Stimulated activated CD4-positive, alpha-beta T cell treated with anti-CD3 and anti-CD28 coated beads, TNF-alpha, amount 100 ng/mL, for 4 hours (primary cell): Measurements from ENCODE around the gene GOLGA6B.
"Not testable (repeated sequence)": the region's sequence is repeated elsewhere in the genome, so short reads cannot be mapped to it uniquely, and the experiment has no call there.

Experiments used
- DNase-seq, 3 experiments: peaks; one replicate each; pipeline ENCODE4 v3.0.0-alpha.2; 2020; ENCODE audit warnings: low read depth in 3 of 3

GOLGA6B gene, protein sequence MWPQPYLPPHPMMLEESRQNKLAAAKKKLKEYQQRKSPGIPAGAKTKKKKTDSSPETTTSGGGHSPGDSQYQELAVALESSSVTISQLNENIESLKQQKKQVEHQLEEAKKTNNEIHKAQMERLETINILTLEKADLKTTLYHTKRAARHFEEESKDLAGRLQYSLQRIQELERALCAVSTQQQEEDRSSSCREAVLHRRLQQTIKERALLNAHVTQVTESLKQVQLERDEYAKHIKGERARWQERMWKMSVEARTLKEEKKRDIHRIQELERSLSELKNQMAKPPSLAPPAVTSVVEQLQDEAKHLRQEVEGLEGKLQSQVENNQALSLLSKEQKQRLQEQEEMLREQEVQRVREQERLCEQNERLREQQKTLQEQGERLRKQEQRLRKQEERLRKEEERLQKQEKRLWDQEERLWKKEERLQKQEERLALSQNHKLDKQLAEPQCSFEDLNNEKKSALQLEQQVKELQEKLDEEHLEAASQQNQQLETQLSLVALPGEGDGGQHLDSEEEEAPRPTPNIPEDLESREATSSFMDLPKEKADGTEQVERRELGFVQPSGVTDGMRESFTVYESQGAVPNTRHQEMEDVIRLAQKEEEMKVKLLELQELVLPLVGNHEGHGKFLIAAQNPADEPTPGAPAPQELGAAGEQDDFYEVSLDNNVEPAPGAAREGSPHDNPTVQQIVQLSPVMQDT

DNA sequence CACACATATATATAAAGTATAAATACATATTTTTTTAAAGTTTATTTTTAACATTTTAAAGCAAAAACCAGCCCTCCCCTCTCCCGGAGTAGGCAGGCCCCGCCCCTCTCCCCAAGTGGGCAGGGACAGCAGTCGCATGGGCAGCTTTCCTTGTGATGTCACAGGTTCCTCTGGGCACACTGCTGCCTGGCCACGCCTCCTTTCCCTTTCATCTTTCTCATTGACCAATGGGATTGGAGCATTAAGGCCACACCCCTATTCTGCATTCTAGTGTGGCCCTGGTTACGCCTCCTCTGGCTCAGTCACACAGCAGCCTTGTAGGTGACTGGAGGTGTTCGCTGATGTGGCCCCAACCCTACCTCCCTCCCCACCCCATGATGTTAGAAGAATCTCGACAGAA is at the start of gene GOLGA6B:
Gene GOLGA6B (plus strand): TSS at position 301 of the 400 bp plus-strand sequence. CDS start 41 bp downstream, at position 342.
- DNase-seq: not testable (repeated sequence)

- DNase-seq: no peak
Measured at GRCh38 chr15:72604794-72605193, 49.7 kb upstream of the GOLGA6B start.

DNA sequence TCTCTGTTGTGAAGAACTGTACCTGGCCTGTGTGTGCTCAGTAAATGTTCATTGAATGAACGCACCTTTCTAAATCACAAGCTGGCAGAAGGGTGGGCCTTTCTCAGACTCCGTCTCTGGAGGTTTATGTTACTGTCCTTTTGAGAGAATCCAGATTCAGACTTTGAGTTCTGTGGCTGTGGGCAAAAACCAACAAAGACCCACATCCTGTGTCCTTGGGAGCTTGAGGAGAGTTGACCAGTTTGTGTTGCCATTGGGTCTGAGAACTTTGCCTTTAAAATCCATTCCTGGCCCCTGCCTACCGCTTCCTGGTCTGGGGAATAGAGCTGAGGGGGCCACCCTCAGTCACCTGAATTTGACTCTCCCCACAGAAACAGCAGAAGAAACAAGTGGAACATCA is 46.4 kb upstream of the GOLGA6B start:
- not testable (repeated sequence) for DNase-seq

GRCh38 chr15:72609862-72610261 is 44.6 kb upstream of the GOLGA6B start:
- no peak for DNase-seq

GRCh38 chr15:72612324-72612723 is 42.2 kb upstream of the GOLGA6B start:
- DNase-seq: not testable (repeated sequence)

DNA sequence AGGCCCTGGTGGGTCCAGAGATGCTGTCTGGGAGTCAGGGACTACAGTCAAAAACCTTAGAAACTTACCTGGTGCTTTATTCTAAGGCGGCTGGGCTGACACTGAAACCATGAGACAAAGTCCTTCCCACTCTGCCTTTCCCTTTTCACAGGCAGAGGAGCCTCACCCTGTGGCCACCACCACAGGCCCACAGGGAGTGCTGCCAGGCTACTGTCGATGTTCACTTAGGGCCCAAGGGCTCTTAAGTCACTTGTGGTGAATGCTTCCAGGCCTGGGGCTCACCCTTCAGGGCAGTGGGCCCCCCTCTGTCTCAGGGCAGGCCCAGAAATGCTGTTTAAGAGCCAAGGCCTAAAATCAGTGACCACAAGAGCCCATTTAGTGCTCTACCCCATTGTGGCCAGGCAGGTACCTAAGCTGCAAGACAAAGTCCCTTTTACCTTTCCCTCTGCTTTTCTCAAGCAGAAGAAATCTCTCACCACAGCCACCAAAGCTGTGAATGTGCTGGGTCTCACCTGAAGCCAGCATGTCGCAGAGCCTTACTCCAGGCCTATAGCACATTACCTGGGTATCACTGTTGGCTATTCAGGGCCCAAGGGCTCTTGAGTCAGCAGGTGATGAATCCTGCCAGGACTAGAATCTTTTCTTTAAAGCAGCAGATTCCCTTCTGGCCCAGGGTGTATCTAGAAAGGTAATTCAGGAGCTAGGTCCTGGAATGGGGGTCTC is 39.5 kb upstream of the GOLGA6B start:
- DNase-seq: no peak

GRCh38 chr15:72615533-72616233 is 38.8 kb upstream of the GOLGA6B start:
- not testable (repeated sequence) for DNase-seq

- no peak for DNase-seq
Measured at GRCh38 chr15:72616491-72617210, 37.8 kb upstream of the GOLGA6B start.

GRCh38 chr15:72623854-72624253 is 30.6 kb upstream of the GOLGA6B start:
- DNase-seq: not testable (repeated sequence)

GRCh38 chr15:72626153-72626552 is 28.3 kb upstream of the GOLGA6B start:
- not testable (repeated sequence) for DNase-seq

DNA sequence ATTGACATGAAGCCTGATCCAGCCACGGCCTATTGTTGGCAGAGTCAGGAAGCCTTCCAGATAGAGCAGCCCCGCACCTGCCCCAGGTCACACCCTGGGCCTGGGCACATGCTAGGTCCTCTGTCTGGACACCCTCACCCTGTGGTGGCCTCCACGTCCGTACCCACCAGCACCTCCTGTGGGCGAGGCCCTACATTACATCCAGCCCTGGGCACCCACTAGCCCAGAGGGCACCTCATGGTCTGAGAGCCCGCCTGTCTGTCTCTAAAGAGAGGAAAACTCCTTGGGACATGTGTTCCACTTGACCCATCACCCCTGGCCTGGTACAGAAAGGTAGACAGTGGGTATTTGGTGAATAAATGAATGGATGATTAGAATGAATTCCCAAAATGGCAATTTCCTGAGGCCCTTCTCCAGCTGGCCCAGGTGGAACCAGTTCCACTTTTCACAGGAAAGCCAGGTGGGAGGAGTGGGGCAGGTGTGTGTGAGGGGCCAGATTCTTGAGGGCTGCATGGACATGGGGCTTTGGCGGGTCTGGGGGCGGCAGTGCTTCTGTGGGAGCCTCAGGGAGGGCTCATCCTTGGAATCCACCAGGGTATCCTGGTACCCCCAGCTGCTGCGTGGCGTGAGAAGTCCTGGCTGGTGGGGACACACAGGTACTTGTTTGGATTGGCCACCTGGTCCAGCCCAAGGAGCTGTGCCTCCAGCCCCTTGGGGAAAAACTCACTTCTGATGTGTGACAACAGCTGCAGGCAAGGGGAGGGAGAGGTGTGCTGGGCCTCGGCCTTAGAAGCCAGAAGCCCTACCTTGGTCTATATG is 26.0 kb upstream of the GOLGA6B start:
- not testable (repeated sequence) for DNase-seq

DNA sequence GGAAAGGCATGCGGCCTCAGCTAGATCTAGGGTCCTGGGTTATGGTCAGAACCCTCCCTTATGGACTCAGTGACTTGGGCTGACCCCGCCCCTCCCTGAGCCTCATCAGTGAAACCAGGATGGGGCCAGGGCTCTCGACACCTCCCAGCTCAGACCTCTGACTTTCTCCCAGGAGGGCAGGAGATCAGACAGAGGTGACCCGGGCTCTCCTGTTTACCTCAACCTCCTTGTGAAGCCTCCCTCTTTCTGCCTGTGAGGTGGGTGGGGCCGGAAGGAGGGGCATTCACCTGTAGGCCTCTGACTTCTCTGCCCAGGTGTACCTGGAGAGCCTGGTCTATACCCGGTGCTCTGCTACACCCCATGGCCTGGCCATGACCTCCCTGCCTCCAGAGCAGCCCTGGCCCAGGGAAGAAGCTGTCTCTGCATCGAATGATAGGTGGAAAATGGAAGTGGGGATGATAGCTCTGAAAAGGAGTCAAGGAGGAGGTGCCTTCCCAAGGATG is 25.4 kb upstream of the GOLGA6B start:
- not testable (repeated sequence) for DNase-seq

GRCh38 chr15:72636519-72637282 is 17.8 kb upstream of the GOLGA6B start:
- peak in 2 of 3 experiments; percentile 26 to 35 for DNase-seq

GRCh38 chr15:72639759-72640483 is 14.6 kb upstream of the GOLGA6B start:
- not testable (repeated sequence) for DNase-seq

DNA sequence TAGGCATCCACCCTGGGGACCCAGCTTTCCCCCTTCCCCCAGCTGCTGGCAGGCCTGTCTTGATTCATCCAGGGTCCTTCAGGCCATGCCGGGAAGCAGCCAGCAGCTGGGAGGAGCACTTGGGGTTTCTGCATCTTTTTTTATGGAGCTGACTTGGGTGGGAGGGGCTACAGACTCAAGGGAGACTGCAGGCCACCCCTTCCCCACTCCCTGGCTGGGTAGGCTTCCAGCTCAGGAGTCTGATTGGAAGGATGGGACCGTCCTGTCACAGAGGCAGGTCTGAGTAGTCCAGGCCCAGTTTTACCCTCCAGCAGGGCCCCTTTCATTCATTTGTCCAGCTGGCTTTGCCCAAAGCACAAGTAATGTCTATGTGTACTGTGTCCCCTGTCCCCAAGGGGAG is 12.2 kb upstream of the GOLGA6B start:
- DNase-seq: not testable (repeated sequence)

DNA sequence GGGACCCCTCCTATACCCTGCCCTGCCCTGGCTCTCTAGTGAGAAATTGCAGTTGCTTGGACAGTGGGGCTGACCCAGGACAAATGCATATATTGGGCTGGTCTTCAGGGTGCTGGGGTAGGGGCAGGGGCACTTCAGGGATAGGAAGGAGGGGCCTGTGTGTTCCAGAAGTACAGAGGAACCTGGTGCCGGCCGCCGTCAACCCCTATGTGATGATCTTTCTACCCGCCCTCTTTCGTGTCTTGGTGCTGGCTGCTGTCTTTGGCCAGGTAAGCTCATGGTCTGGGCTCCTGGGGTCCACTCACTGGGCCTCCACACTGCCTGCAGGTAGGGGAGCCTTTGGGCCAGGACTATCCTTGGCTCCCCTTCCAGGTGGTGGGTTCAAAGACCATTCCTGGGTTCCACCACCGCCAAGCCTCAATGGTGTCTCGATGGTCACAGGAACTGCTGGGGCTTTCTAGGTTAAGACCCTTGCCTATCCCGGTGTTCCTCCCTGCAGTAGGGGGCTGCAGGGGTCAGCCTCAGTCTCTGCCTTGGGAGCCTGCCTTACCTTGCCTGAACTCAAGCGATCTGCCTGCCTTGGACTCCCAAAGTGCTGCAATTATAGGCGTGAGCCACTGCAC is 5.8 kb upstream of the GOLGA6B start:
- DNase-seq: not testable (repeated sequence)

DNA sequence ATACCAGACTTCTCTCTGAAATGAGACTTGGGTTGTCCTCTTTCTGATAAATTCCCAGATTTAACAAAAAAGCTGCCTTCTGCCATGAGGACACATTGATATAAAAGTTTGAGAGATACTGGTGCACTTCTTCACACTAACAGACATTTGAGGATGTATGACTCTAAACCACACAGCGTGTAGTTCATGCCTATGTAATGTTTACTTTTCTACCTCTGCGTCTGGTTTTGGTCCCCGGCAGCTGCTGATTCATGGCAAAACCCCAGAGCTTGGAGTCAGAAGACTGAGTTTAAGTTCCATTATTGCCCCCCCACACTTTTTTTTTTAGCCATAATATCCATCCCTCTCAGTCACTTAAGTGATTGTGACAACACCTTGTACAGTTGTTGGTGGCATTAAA is 1.5 kb downstream of the GOLGA6B start:
- not testable (repeated sequence) for DNase-seq

DNA sequence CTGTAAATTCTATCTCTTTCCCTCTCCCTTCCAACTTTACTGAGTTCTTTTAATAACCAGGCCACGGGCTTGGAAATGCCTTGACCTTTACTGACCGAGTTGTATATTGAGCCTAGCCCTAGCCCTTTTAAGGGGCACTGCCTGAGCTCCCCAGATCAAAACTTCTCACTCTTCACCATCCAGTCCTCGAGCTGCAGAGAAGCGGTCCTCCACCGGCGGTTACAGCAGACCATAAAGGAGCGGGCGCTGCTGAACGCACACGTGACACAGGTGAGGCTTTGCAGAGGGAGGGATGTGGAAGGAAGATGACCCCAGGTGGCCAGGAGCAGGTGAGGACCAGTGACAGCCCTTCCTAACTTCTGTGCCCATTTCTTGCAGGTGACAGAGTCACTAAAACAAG is 6.6 kb downstream of the GOLGA6B start:
- DNase-seq: not testable (repeated sequence)
